K562 (cell line): ENCODE results near the gene RTF1. TPM values are rescaled to one million over a fixed set of nuclear protein-coding genes. Genes with fewer than 3 reads are reported as not detected.

ENCODE experiments used
- ARID1B ChIP-seq: fragments of 450-650 bp; IDR thresholded peaks from 2 replicates; pipeline ENCODE4 v1.6.1; 2016; ENCODE audit warnings: antibody characterized with exemption, mild to moderate bottlenecking, inconsistent platforms
- ASH1L ChIP-seq: fragments of 450-650 bp; IDR thresholded peaks from 2 replicates; pipeline ENCODE4 v1.6.1; 2018; ENCODE audit warnings: borderline replicate concordance, mild to moderate bottlenecking, low read depth; ENCODE audit not compliant: partially characterized antibody
- EGR1 ChIP-seq: fragments of 450-650 bp; conservative IDR thresholded peaks from 2 replicates; pipeline ENCODE4 v1.6.1; 2017; ENCODE audit warnings: mild to moderate bottlenecking
- MEF2A ChIP-seq: IDR thresholded peaks from 2 replicates; pipeline ENCODE4 v1.6.1; 2011; ENCODE audit warnings: low read depth, mild to moderate bottlenecking, low read length, moderate library complexity; ENCODE audit not compliant: control insufficient read depth
- PHF20 ChIP-seq: fragments of 450-650 bp; IDR thresholded peaks from 2 replicates; pipeline ENCODE4 v1.6.1; 2018; ENCODE audit not compliant: partially characterized antibody
- POLR2B ChIP-seq: fragments of 450-650 bp; IDR thresholded peaks from 2 replicates; pipeline ENCODE4 v1.6.1; 2018; ENCODE audit warnings: low read depth; ENCODE audit not compliant: partially characterized antibody
- SMARCA5 ChIP-seq: fragments of 450-650 bp; IDR thresholded peaks from 2 replicates; pipeline ENCODE4 v1.6.1; 2016
- ZC3H4 ChIP-seq: sonication (generic); formaldehyde crosslinking; IDR thresholded peaks from 2 replicates; pipeline ENCODE4 v1.9.0; 2021; ENCODE audit warnings: missing genetic modification reagents, borderline replicate concordance
- ZNF766 ChIP-seq: fragments of 200-800 bp; sonication (Bioruptor generic); conservative IDR thresholded peaks from 2 replicates; pipeline ENCODE4 v1.6.1; 2016; ENCODE audit warnings: missing genetic modification characterization, missing compliant biosample characterization
- polyA plus RNA-seq, 8 experiments: library from polyadenylated mRNA; depleted of rRNA in 4 of 8; stranded (reverse) in 5 of 8; unstranded in 3 of 8; fragments of >200 nt; fragmentation: Nextera tagmentation in 2 of 8; fragmentation: Illumina TruSeq in 1 of 8; extraction: Ambion mirVana in 2 of 8; extraction: Trizol in 1 of 8; gene quantifications; 2 replicates each; pipeline versions ENCODE4 v1.2.1 to v1.2.3, GENCODE V29; 2011 to 2014; ENCODE audit warnings: inconsistent platforms in 1 of 8, missing spikeins in 1 of 8
- total RNA-seq, 7 experiments: library from RNA; depleted of rRNA in 6 of 7; stranded (reverse); fragments of >200 nt in 6 of 7; fragmentation: Illumina TruSeq in 2 of 7; extraction: Trizol in 2 of 7; gene quantifications; 2 replicates each; pipeline versions ENCODE4 v1.2.1 to v1.2.3, GENCODE V29; 2011 to 2021; ENCODE audit warnings: low replicate concordance in 1 of 7
- TF ChIP-seq, protein P1 (sequence below): fragments of 450-650 bp; formaldehyde crosslinking; conservative IDR thresholded peaks from 2 replicates; pipeline ENCODE4 v1.4.0; 2022; ENCODE audit warnings: mild to moderate bottlenecking, missing genetic modification characterization
- TF ChIP-seq, protein P2 (sequence below), 3 experiments: fragments of 200-800 bp in 1 of 3; sonication (Bioruptor generic) in 1 of 3; sonication (generic) in 1 of 3; formaldehyde crosslinking in 1 of 3; IDR thresholded peaks; 2 replicates each; pipeline versions ENCODE4 v1.6.1 to v1.8.0; 2016 to 2022; ENCODE audit warnings: mild to moderate bottlenecking in 2 of 3, missing compliant biosample characterization in 2 of 3, missing genetic modification characterization in 2 of 3, missing genetic modification reagents in 1 of 3
- TF ChIP-seq, protein P3 (sequence below), 2 experiments: fragments of 450-650 bp; IDR thresholded peaks; 2 replicates each; pipeline ENCODE4 v1.6.1; 2016
- TF ChIP-seq, protein P4 (sequence below): sonication (generic); formaldehyde crosslinking; IDR thresholded peaks from 2 replicates; pipeline ENCODE4 v1.9.0; 2022; ENCODE audit warnings: mild to moderate bottlenecking, missing genetic modification reagents
- TF ChIP-seq, protein P5 (sequence below): fragments of 450-650 bp; formaldehyde crosslinking; IDR thresholded peaks from 2 replicates; pipeline ENCODE4 v1.4.0; 2022; ENCODE audit warnings: missing genetic modification characterization

The RTF1 gene
- total and polyA plus RNA-seq, 9 of the 15 experiments (the other 6 are each of a cell fraction or from before 2014, with no cell fraction given) = 7.6 to 69.5 (median 31.5) TPM

GRCh38 chr15:41487802-41488201 lies 70.9 kb downstream of the RTF1 start (continued):
- TF ChIP-seq, protein P1, sequence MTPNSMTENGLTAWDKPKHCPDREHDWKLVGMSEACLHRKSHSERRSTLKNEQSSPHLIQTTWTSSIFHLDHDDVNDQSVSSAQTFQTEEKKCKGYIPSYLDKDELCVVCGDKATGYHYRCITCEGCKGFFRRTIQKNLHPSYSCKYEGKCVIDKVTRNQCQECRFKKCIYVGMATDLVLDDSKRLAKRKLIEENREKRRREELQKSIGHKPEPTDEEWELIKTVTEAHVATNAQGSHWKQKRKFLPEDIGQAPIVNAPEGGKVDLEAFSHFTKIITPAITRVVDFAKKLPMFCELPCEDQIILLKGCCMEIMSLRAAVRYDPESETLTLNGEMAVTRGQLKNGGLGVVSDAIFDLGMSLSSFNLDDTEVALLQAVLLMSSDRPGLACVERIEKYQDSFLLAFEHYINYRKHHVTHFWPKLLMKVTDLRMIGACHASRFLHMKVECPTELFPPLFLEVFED (CRISPR knock-in tag) = peak; percentile 88; the same call in 1 of the 2 replicates
- TF ChIP-seq SMARCA5 (0 out of 2 replicates have a peak, but pooled peaks have one; percentile 22), EGR1 (peak; percentile 15; the same call in 1 of the 2 replicates), ARID1B (peak; percentile 18; the same call in 1 of the 2 replicates), ZC3H4 (CRISPR knock-in tag) (0 out of 2 replicates have a peak, but pooled peaks have one; percentile 38), MEF2A (no peak), PHF20 (peak; percentile 28), ZNF766 (CRISPR knock-in tag) (no peak), ASH1L (no peak), POLR2B (peak; percentile 32)
- TF ChIP-seq, protein P2, sequence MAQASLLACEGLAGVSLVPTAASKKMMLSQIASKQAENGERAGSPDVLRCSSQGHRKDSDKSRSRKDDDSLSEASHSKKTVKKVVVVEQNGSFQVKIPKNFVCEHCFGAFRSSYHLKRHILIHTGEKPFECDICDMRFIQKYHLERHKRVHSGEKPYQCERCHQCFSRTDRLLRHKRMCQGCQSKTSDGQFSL (CRISPR knock-in tag; IDR thresholded peaks at IDR 0.05) = 0 out of 2 replicates have a peak, but pooled peaks have one; percentile 63
- TF ChIP-seq, protein P2 (tag; IDR thresholded peaks at IDR 0.05) = no peak
- TF ChIP-seq, protein P3, sequence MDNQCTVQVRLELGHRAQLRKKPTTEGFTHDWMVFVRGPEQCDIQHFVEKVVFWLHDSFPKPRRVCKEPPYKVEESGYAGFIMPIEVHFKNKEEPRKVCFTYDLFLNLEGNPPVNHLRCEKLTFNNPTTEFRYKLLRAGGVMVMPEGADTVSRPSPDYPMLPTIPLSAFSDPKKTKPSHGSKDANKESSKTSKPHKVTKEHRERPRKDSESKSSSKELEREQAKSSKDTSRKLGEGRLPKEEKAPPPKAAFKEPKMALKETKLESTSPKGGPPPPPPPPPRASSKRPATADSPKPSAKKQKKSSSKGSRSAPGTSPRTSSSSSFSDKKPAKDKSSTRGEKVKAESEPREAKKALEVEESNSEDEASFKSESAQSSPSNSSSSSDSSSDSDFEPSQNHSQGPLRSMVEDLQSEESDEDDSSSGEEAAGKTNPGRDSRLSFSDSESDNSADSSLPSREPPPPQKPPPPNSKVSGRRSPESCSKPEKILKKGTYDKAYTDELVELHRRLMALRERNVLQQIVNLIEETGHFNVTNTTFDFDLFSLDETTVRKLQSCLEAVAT (IDR thresholded peaks at IDR 0.05) = 0 out of 4 replicates have a peak, but pooled peaks of 1 of the 2 experiments have one; percentile 38
- TF ChIP-seq, protein P4, sequence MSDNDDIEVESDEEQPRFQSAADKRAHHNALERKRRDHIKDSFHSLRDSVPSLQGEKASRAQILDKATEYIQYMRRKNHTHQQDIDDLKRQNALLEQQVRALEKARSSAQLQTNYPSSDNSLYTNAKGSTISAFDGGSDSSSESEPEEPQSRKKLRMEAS (CRISPR knock-in tag) = peak; percentile 12; the same call in 1 of the 2 replicates
- TF ChIP-seq, protein P5, sequence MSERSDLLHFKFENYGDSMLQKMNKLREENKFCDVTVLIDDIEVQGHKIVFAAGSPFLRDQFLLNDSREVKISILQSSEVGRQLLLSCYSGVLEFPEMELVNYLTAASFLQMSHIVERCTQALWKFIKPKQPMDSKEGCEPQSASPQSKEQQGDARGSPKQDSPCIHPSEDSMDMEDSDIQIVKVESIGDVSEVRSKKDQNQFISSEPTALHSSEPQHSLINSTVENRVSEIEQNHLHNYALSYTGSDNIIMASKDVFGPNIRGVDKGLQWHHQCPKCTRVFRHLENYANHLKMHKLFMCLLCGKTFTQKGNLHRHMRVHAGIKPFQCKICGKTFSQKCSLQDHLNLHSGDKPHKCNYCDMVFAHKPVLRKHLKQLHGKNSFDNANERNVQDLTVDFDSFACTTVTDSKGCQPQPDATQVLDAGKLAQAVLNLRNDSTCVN (CRISPR knock-in tag) = peak; percentile 84; the same call in 1 of the 2 replicates
